HG02763 (cell line): Measurements from ENCODE around the gene GARNL3.

Experiments used
- ATAC-seq: cut with Tn5 transposase; IDR thresholded peaks from one replicate; pipeline ENCODE4 v1.9.1; 2021; ENCODE audit warnings: mild to moderate bottlenecking, moderate library complexity; ENCODE audit not compliant: unreplicated experiment

The GARNL3 gene, protein sequence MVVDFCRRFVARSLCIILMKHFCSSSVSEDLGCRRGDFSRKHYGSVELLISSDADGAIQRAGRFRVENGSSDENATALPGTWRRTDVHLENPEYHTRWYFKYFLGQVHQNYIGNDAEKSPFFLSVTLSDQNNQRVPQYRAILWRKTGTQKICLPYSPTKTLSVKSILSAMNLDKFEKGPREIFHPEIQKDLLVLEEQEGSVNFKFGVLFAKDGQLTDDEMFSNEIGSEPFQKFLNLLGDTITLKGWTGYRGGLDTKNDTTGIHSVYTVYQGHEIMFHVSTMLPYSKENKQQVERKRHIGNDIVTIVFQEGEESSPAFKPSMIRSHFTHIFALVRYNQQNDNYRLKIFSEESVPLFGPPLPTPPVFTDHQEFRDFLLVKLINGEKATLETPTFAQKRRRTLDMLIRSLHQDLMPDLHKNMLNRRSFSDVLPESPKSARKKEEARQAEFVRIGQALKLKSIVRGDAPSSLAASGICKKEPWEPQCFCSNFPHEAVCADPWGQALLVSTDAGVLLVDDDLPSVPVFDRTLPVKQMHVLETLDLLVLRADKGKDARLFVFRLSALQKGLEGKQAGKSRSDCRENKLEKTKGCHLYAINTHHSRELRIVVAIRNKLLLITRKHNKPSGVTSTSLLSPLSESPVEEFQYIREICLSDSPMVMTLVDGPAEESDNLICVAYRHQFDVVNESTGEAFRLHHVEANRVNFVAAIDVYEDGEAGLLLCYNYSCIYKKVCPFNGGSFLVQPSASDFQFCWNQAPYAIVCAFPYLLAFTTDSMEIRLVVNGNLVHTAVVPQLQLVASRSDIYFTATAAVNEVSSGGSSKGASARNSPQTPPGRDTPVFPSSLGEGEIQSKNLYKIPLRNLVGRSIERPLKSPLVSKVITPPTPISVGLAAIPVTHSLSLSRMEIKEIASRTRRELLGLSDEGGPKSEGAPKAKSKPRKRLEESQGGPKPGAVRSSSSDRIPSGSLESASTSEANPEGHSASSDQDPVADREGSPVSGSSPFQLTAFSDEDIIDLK

DNA sequence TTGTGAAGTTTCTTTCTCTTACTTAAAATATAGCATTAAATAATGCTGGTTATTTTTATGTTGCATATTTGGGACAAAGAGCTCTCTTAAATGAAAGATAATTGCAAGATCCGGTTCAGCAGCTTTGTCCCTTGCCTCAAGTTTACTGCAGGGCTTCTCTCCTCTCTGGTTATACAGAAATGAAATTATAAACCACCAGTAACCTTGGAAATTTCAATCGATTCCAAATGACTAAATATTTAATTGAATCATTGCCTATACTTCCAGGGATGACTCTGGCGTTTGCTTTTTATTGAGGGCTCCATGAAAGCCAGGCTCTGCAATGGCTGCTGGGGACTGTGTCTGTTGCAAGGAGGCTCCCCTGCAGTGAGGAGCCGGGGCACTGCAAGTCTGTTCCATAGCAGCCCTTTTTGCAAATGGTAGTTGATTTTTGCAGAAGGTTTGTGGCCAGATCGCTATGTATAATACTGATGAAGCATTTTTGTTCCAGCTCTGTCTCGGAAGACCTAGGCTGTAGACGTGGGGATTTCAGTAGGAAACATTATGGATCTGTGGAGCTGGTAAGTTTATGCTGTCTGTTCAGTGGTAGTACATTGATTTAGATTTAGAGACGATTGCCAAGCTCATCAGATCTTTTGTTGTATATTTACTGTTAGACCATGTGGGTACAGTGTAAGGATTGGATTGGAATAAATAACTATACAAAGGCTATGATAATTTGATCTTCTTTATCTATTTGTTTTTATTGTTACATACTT is at the start of gene GARNL3:
Gene GARNL3, plus strand, starts transcription at position 313 of the 758 bp plus-strand sequence. Its CDS starts 104 bp downstream, at position 417.
- no peak for ATAC-seq

DNA sequence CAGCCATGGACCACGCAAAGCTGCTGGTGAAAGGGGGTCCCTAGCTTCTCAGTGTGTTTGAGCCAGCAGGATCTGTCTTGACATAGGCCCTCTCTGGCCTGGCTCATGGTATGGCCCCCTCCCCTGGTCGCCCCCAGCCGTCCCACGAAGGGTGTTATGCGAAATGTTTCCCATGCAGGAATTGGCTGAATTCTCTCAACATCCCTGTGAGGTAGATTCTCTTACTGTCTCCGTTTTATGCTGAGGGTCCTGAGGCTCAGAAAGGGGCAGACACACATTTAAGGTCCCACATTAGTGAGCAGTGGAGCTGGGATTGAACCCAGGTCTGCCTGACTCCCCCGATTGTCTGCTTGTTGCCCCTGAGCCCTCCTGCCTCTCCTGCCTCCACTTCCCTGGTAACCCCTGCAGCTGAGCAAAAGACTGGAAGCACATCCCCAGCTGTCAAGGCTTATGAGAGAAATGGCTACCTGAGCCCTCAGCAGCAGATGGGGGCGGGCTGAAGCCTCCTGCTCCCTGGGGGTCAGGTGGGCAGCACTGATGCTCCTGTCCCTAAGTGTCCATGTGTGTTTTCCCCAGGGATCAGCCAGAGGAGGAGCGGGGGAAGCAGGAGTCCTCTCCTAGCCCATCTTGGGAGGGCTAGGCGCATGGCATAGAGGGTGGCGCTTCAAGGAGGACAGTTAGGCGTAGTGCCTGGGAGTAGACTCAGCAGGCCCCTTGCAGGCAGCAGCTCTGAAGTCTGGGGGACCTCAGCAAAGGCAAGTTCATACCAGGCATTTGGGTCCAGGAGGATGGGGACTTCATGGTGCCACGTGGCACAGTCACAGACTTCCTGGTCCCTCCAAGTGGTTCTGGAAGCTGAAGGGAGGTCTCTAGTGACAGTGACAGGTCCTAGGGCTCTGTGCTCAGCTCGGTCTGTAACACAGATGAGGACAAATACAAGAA is 49.0 kb upstream of the GARNL3 start:
- ATAC-seq, result no peak

DNA sequence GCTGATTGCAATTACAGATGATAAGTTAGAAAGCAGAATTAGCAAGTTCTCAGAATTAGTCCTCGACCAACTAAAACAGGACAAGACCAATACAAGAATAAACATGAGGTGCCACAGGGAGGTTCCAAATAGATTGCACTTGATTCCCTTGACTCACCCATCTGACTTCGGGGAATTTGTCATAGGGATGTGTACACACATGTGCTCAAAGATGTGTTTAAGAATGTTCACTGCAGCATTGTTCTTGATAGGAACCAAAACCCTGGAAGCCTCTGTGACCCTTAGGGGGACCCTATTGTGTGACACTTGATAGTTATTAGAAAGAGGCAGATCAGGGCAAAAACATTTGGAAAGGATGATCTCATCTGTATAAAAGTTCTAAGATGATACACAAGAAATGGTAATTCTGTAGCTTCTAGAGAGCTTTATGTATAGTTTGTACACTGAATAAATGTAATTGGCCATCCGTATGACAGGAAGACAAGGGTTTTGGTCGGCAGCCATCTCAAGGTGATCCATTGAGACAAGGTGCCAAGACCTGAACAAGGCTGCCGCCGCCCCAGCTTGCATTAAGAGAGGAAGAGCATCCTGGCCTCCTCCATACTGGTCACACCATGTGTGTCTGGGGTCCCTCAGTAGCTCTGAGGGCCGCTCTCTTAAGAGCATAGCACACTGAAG is 48.2 kb upstream of the GARNL3 start:
- ATAC-seq, result no peak

DNA sequence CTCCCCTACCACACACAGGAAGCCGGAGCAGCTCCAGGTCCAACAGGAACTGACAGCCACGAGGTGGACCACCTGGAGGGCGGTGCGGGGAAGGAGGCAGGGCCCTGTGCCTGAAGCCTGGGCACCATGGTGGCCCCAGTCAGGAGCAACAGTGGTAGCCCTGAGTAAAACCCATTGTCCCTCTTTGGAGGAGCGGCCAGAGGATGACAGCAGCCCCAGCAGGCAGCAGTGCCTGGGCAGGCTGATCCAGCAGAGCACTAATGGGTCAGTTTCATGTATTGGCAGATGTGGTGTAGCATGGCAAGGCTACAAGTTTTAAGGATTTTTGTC is 47.7 kb upstream of the GARNL3 start:
- ATAC-seq, result no peak

- ATAC-seq, result no peak
Observed at GRCh38 chr9:127218818-127219217, 45.8 kb upstream of the GARNL3 start.

DNA sequence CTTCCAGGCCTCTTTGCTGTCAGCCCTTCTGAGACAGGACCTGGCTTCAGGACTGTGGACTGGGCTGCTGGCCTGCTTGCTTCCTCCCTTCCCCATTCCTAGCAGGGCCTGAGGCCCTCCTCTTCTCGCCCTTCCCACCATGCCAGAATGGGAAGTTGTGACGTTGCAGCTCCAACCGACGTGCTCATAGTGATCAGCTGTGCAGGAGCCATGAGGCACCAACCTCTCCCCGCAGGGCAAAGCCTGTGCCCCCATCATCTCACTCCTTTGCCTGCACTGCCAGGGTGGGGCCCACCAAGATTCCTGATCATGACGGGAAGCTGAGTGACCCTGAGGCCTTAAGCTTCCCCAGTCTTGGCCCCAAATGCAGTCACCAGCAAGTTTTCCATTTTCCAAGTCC is 45.1 kb upstream of the GARNL3 start:
- ATAC-seq, result no peak

- ATAC-seq, result no peak
Observed at GRCh38 chr9:127221695-127222094, 42.9 kb upstream of the GARNL3 start.

- no peak for ATAC-seq
Observed at GRCh38 chr9:127222388-127223095, 42.0 kb upstream of the GARNL3 start.

DNA sequence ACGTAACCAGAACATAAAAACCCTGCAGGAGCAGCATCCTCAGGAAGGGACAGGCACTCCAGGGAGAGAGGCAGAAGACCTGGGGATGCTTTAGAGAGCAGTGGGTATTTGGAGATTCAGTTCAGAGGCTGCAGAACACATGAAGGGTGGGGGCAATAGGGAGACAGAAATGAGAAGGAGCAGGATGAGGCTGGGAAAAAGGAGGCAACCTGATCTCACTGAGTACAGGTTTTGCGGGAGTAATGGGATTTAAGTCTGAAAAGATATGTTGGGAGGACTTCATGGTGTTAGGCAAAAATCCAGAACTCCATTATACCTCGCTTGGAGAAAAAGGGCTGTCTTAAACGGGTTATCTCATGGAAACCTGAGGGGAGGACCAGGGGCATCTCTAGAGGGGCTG is 41.3 kb upstream of the GARNL3 start:
- ATAC-seq, result no peak

DNA sequence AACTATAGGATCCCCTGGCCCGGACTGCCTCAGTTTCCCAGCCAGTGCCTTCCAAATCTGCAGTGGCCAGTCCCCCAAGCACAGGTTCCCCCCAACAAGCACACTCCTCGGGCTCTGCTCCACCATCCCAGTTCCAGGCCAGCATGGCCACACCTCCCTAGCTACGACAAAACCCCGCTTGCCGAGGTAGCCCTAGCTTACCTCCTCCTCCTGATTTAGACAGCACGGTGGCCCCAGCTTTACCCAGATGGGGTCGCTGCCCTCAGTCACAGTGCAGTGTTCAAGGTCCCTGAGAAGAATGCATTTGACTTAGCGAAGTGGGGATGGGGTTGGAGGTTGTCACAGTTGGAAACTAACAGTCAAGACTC is 40.8 kb upstream of the GARNL3 start:
- no peak for ATAC-seq

DNA sequence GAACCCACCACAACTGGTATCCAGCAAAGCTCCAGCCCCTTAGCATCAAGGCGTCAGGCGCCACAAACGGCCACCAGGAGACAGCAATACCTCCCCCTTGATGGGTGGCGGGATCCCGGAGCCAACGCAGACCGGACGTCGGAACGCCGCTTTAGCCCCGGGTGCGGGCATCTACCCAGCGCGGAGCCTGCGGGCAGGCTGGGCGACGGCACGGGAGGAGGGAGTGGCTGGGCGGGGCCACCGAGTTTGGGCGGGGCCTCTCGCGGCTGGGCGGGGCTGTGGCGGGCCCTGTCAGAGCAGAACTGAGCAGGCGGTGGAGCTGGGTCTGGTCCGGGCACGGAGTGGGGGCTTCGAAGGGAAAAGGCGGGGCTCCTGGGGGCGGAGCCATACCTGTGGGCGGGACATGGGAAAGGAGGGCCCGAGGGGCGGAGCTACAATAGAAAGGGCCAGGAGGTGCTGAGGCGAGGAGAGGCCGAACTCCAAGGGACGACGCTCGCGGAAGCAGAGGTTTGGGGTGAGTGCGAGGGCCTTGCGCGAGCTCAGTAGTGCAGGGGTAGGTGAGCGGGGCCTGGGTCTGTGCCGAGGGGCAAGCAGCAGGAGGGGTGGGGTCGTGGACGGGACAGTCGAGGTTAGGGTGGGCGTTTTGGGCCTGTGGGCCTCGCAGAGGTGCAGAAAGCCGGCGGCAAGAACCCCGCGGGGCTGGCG is 40.2 kb upstream of the GARNL3 start:
- peak; percentile 43 for ATAC-seq

- ATAC-seq, result peak; percentile 56
Observed at GRCh38 chr9:127224883-127225739, 39.5 kb upstream of the GARNL3 start.

DNA sequence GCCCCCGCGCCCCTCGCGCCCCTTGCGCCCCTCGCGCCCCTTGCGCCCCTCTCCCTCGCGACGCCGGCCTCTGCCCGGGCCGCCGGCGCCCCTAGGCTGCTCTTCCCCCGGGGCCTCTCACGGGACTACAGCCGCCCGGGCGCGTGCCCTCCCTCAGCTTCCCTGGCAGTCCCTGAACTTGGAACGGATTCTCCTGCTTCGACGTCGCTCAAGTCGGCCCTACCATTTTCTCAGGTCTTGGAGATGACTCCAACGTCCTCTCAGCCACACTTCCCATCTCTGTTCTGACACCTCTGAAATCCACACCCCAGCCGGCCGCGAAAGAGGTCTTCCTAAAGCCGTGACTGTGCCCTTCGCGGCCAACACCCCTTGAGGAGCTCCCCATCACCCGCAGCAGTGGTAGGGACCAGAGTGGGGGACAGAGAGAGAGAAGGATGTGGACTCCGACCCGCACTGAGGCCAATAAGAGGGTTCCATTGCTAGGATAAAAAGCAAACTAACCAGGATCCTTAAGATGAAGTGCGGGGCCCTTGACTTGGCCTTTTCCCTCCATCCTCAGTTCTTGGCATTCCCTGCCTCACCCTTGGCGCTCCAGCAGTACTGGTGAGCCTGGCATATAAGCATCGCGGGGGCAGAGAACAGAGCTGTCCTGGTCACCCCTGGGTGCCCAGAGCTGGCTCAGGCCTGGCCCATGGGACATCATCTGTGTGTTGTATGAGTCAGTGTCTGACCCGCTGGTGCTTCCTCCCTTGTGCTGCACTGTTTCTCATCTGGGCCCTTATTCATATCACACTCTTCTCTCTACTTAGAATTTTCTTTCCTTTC is 38.6 kb upstream of the GARNL3 start:
- no peak for ATAC-seq

DNA sequence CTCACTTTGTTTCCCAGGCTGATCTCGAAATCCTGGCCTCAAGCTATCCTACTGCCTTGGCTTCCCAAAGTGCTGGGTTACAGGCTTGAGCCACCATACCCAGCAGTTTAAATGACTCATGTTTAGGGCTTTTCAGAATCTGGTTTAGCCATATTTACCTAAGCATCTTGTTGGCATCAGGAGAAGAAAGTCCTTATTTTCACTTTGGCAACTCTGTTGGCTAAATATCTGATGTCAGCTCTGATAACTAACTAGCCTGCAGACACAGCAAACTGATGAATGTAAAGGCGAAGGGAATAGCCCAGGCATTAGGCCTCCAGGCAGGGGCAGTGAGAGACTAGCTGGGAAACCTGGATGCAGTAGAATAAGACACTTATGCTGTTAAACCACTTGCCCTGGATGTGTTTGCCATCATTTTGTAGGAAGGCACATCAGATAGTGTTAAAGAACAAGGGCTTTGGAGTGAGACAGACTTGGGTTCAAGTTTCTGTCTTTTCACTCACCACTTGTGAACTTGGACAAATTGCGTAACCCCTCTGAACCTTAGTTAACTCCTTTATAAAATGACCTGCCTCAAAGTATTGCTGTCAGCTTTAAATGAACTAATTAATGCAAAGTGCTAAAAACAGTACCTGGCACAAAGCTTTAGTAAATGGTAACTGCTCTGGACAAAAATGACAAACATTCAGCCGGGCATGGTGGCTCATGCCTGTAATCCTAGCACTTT is 34.7 kb upstream of the GARNL3 start:
- no peak for ATAC-seq

GRCh38 chr9:127231666-127232065 is 32.9 kb upstream of the GARNL3 start:
- ATAC-seq, result no peak
